BE2C (cell line): ENCODE results near the gene RFT1.

ENCODE experiments used
- DNase-seq: peaks from one replicate; pipeline ENCODE4 v3.0.0-alpha.2; 2020
- H3K27me3 ChIP-seq: fragments of 250-450 bp; sonication (Bioruptor Pico); 2 replicates; pipeline ENCODE4 v1.5.1; 2020; ENCODE audit warnings: mild to moderate bottlenecking
- H3K36me3 ChIP-seq: fragments of 250-450 bp; sonication (Bioruptor Pico); 2 replicates; pipeline ENCODE4 v1.5.1; 2020; ENCODE audit warnings: mild to moderate bottlenecking
- H3K4me1 ChIP-seq: fragments of 250-450 bp; sonication (Bioruptor Pico); 2 replicates; pipeline ENCODE4 v1.5.1; 2020
- H3K4me3 ChIP-seq: 2 replicates; pipeline ENCODE4 v1.5.1; 2011; ENCODE audit warnings: low read depth, low read length
- H3K9me3 ChIP-seq: fragments of 250-450 bp; sonication (Bioruptor Pico); 2 replicates; pipeline ENCODE4 v1.5.1; 2020
- CTCF ChIP-seq: IDR thresholded peaks from 2 replicates; pipeline ENCODE4 v1.5.1; 2012; ENCODE audit warnings: mild to moderate bottlenecking, low read depth, low read length

The RFT1 gene

DNA sequence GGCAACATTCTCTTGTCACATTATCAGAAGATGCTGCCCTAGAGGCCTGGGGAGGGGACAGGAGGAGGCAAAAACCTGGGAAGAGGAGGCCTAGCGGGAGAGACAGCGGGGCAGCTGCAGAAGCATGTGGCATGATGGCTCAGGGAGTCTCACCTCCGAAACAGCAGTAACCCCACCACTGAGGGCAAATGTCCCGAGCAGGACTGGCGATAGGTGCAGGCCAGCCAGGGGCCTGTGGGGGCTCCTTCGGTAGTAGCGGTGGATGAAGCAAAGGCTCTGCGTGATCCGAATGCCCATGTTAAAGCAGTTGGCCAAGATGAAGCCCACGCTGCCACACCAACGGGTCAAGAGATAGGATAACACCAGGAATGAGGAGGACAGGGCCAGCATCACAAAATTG lies 38.0 kb downstream of the RFT1 start:
- Histone ChIP-seq H3K36me3 (no peaks in the 10 kb centered on the region), H3K9me3 (no peaks in the 10 kb centered on the region), H3K4me3 (no peak overlapping the region), H3K4me1 (no peaks in the 10 kb centered on the region), H3K27me3 (no peaks in the 10 kb centered on the region)
- no peak for TF ChIP-seq CTCF
- no peak for DNase-seq

DNA sequence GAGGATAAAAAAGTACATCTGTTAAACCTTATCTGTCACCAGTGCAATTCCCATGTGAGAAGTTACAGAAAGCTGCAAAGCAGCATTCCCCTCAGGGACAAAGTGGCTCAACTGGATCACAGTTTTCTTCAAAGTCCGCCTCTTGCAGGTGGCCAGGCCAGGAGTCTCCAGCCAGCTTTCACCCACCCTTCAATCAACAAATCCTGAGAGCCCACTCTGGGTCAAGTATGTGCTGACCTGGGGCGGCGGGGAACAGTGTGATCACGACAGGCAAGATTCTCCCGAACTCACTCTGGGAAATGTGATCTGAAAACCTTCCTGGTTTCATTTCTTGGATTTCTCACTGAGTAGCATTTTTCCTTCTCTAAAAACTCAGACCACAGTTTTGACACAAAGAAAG lies 39.2 kb downstream of the RFT1 start:
- Histone ChIP-seq H3K4me1 (no peaks in the 10 kb centered on the region), H3K4me3 (no peak overlapping the region), H3K9me3 (no peaks in the 10 kb centered on the region), H3K27me3 (no peaks in the 10 kb centered on the region), H3K36me3 (no peaks in the 10 kb centered on the region)
- DNase-seq = no peak
- no peak for TF ChIP-seq CTCF

DNA sequence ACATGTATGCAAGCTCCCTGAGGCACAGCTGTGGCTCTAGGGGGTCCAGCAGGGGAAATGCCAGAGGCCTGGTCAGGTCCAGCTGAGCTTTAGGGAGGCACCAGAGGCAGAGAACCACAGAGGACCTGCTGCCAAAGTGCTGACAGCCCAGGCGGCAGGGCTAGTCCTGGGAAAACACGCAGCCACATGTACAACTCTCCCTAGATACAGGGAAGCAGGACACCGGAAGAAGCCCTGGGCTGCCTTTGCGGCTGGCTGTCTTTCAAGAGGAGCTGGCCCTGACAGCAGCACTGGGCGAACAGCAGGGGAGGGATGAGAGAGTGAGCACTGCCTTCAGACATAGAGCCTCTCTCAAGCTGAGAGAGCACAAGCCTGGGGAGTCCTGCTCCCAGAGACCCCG lies 40.7 kb downstream of the RFT1 start:
- Histone ChIP-seq H3K9me3 (no peaks in the 10 kb centered on the region), H3K4me3 (no peak overlapping the region), H3K27me3 (no peaks in the 10 kb centered on the region), H3K4me1 (no peaks in the 10 kb centered on the region), H3K36me3 (no peaks in the 10 kb centered on the region)
- TF ChIP-seq CTCF = no peak
- DNase-seq = no peak

GRCh38 chr3:53085476-53085875 lies 44.8 kb downstream of the RFT1 start:
- DNase-seq = no peak
- no peak for TF ChIP-seq CTCF

DNA sequence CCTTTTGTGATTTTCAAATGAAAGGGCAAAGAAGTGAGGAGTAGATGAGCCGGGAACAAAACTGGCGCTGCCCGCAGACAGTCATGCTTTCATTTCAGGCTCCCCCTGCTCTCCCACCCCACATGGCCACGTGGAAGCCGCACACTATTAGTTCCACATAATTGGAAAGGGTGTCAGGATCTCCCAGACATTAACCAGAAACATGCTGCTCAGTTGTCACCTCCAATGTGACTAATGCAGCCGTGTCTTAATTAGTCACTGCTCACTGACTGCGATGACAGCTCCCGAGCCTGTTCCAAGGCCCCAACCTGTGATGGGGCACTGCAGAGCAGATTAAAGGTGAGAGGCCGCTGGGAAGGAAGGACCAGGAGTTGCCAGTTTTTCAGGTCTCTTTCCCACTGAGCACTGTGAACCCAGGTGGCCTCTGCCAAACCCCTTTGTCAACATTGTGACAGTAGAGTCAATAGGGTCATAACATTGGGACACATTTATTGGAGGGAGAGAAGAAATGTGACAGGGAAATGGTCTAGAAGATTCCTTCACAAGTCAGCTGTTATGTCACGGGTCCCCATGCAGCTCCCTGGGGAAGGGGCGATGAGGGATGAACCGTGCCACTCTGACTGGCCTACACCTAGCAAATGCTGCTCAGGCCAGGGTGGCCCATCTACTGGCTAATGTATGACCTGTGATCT lies 45.8 kb downstream of the RFT1 start:
- no peaks in the 10 kb centered on the region for H3K27me3 ChIP-seq
- no peaks in the 10 kb centered on the region for H3K36me3 ChIP-seq
- no peak overlapping the region for H3K4me3 ChIP-seq
- no peaks in the 10 kb centered on the region for H3K9me3 ChIP-seq
- H3K4me1 ChIP-seq = 0 out of 2 replicates have a peak, but pooled peaks cover 2% of the 10 kb centered on the region
- no peak for DNase-seq
- TF ChIP-seq CTCF = no peak

More at GRCh38 chr3:53085476-53085875, 44.8 kb downstream of the RFT1 start:
- Histone ChIP-seq H3K4me1 (0 out of 2 replicates have a peak, but pooled peaks cover 2% of the 10 kb centered on the region), H3K4me3 (no peak overlapping the region), H3K36me3 (no peaks in the 10 kb centered on the region), H3K9me3 (no peaks in the 10 kb centered on the region), H3K27me3 (no peaks in the 10 kb centered on the region)

DNA sequence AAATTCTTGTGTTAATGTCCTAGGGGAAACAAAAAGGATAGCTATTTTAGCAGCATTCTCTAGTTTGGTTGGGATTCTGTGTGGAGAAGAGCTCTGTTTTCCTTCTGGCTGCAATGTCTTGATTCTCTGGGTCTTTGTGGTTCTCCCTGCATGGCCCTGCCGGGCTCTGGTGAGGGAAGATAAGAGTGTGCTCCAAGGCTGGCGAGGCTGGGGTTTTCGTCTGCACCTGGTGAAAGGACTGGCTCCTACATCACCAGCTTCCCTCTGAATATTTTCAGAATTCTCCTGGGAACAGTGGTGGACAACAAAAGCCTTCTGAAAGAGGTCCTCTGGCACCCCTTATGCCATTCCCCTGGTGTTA lies 46.3 kb downstream of the RFT1 start:
- Histone ChIP-seq H3K27me3 (no peaks in the 10 kb centered on the region), H3K9me3 (no peaks in the 10 kb centered on the region), H3K36me3 (no peaks in the 10 kb centered on the region), H3K4me1 (0 out of 2 replicates have a peak, but pooled peaks cover 2% of the 10 kb centered on the region), H3K4me3 (no peak overlapping the region)
- no peak for TF ChIP-seq CTCF
- no peak for DNase-seq
